Effector memory CD4-positive, alpha-beta T cell (primary cell): ENCODE results near the gene SLC30A4.

Experiments used
- DNase-seq, 3 donors: peaks; one replicate each; pipeline ENCODE4 v3.0.0-alpha.2; 2020
- H3K27ac ChIP-seq: 2 replicates; pipeline ENCODE4 v1.7.0; 2013; ENCODE audit warnings: mild to moderate bottlenecking, low read length, moderate library complexity; ENCODE audit not compliant: insufficient read depth, poor library complexity, severe bottlenecking
- H3K27me3 ChIP-seq: replicated peaks from 2 replicates; pipeline ENCODE4 v1.7.0; 2013; ENCODE audit warnings: mild to moderate bottlenecking, low read length; ENCODE audit not compliant: insufficient read depth, control insufficient read depth, poor library complexity, severe bottlenecking
- H3K36me3 ChIP-seq: 2 replicates; pipeline ENCODE4 v1.7.0; 2013; ENCODE audit warnings: mild to moderate bottlenecking, low read length, moderate library complexity; ENCODE audit not compliant: control insufficient read depth, insufficient read depth
- H3K4me1 ChIP-seq: 2 replicates; pipeline ENCODE4 v1.7.0; 2013; ENCODE audit warnings: low read length, mild to moderate bottlenecking; ENCODE audit not compliant: control insufficient read depth, insufficient read depth, poor library complexity, severe bottlenecking
- H3K4me3 ChIP-seq: 2 replicates; pipeline ENCODE4 v1.7.0; 2013; ENCODE audit warnings: low read length, low read depth, mild to moderate bottlenecking; ENCODE audit not compliant: insufficient read depth, poor library complexity, severe bottlenecking
- H3K9me3 ChIP-seq: 2 replicates; pipeline ENCODE4 v1.7.0; 2013; ENCODE audit warnings: mild to moderate bottlenecking, low read length, moderate library complexity; ENCODE audit not compliant: control insufficient read depth

Gene SLC30A4

DNA sequence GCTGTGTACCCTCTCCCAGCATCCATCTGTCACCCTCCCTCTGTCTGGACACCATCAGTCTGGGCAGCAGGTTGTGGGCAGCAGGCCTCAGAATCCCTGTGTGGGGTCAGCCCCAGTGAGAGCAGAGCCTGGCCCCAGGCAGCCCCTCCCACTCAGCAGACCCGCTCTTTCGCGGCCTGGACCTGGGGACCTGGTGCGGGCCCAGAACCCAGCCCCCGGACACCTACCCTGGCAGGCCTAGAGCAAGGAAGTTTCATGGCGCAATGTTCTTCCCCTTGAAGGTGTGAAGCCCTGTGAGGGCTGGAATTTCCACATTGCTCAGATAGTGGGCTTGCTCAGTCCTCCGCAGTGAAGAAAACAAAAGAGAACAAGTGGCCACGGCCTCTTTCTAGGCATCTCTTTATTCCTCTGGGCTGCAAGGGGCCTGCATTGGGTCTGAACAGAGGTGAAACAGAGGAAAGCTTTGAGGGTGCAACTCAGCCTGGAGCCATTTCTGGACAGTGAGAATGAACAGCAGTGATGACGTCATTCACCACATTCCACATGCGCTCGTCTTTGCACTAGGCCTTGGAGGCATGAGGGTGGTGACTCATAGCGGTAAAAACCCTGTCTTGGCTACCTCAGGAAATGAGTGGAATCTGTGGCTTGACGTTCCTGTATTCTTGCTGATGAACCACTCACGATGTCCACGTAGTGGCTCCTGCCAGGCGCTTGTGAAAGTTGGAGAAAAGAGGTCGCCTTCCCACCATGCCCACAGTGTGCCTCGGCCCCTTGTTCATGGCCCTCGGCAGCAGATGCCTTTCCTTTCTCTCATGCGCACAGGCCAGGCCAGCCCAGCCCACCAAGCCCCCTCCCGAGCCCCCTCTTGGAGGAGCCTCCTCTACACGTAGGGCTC is 66.1 kb downstream of the SLC30A4 start:
- peaks cover 37% of the 10 kb centered on the region for H3K4me1 ChIP-seq
- peak overlapping the region; percentile 75 for H3K27ac ChIP-seq
- no peak overlapping the region for H3K4me3 ChIP-seq
- H3K9me3 ChIP-seq: no peaks in the 10 kb centered on the region
- DNase-seq: peak; percentile 73 to 77 (median 76)
- H3K36me3 ChIP-seq: no peaks in the 10 kb centered on the region
- no peaks in the 10 kb centered on the region for H3K27me3 ChIP-seq

DNA sequence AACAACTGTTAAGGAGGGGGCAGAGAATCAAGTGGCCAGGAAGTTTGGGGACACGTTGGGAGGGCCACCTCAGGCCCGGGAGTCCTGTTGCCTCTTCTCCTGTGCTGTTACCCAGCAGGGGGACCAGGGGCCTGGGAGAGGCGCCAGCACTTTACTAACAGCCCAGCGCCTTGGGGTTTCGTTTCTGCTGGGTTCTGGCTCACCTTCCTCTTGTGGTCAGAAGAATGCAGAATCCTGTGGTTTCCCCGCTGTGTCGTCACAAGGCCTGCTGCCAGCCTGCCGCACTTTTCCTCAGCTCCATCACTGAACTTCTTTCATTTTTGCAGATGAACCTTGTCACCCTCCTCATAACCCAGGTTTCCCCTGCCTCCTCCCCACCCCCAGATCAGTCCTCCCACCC is 67.7 kb downstream of the SLC30A4 start:
- Histone ChIP-seq H3K4me3 (no peak overlapping the region), H3K36me3 (no peaks in the 10 kb centered on the region), H3K4me1 (peaks cover 37% of the 10 kb centered on the region), H3K27ac (peak overlapping the region; percentile 64), H3K9me3 (no peaks in the 10 kb centered on the region), H3K27me3 (no peaks in the 10 kb centered on the region)
- DNase-seq: peak; percentile 70 to 72 (median 71)

DNA sequence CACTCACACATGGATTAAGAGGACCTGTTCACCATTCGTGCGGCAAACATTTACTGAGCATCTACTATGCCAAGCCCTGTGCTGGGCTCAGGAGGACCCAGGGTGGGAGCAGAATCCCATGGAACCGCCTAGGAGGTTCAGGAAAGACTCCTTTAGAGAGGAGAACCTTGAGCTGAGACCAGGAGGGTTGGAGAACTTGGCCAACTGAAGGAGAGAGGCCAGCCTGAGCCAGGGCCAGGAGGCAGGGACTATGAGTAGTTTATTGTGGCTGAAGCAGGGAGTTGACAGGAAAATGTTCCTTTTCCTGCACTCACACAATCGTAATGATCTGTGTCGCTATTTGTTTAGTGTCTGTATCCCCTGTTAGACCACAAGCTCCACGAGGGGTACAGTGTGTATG is 71.3 kb downstream of the SLC30A4 start:
- Histone ChIP-seq H3K9me3 (no peaks in the 10 kb centered on the region), H3K27me3 (no peaks in the 10 kb centered on the region), H3K4me1 (peaks cover 21% of the 10 kb centered on the region), H3K27ac (no peak overlapping the region), H3K36me3 (no peaks in the 10 kb centered on the region), H3K4me3 (no peak overlapping the region)
- no peak for DNase-seq

DNA sequence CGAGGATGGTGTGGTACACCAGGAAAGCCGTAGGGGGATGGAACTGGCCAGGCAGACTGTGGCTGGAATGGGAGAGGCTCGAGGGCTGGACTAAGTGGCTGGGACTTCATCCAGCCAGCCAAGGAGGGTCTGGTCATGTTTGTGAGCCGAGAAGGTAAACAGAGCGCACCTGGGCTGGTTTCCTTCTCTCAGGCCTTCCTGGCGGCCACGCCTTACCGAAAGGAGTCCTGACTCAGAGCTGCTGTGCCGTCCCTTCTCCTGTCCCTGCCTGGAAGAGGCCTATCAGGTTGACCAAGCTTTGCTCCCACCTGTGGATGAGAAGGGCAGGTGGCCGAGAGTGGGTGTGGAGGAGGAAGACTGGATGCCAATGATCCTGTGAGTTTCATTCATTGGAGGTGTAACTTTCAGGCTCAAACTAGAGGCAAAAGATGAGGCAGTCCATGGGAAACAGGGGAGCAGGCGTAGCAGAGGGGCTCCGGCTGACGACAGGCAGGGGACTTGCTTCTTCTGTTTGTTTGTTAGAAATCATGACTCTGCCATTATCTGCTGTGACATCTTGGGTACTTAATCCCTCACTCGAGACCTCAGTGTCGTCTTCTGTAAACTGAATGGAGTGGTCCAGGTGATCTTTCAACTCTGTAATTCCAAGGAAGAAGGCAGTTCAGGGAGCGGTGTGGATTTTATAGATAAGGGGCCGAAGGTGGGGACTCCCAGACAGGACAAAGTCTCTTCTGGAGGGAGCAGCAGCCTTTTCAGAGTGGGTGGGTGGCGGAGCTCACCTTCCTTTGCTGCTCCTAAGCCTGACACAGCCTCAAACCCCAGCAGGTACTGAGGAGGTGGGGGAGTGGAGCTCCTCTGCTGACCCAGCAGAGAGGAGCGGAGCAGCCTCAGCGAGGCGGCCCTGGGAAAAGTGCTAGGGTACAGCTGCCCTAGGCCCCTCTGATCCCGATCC is 72.4 kb downstream of the SLC30A4 start:
- Histone ChIP-seq H3K9me3 (no peaks in the 10 kb centered on the region), H3K27ac (no peak overlapping the region), H3K4me3 (no peak overlapping the region), H3K4me1 (peaks cover 12% of the 10 kb centered on the region), H3K36me3 (no peaks in the 10 kb centered on the region), H3K27me3 (no peaks in the 10 kb centered on the region)
- DNase-seq: no peak

DNA sequence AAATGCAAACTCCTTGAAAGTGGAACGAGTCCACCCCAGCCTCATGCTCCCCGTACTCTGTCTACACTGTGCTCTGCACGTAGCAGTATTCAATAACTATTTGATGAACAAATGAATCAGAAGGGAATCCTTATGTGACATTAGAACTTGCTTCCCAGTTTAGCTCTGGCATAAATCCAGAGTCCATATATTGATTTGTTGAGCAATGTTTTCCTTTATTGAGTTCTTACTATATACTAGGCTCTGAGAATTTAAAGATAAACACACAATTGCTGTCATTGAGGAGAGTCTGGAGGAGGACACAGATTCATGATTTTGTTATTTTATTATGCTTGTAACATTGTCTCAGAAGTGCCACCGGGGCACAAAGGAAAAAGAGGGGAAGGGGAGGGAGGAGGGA is 73.2 kb downstream of the SLC30A4 start:
- H3K4me1 ChIP-seq: peaks cover 4% of the 10 kb centered on the region
- H3K27me3 ChIP-seq: no peaks in the 10 kb centered on the region
- H3K36me3 ChIP-seq: no peaks in the 10 kb centered on the region
- no peaks in the 10 kb centered on the region for H3K9me3 ChIP-seq
- DNase-seq: no peak
- H3K4me3 ChIP-seq: no peak overlapping the region
- no peak overlapping the region for H3K27ac ChIP-seq

DNA sequence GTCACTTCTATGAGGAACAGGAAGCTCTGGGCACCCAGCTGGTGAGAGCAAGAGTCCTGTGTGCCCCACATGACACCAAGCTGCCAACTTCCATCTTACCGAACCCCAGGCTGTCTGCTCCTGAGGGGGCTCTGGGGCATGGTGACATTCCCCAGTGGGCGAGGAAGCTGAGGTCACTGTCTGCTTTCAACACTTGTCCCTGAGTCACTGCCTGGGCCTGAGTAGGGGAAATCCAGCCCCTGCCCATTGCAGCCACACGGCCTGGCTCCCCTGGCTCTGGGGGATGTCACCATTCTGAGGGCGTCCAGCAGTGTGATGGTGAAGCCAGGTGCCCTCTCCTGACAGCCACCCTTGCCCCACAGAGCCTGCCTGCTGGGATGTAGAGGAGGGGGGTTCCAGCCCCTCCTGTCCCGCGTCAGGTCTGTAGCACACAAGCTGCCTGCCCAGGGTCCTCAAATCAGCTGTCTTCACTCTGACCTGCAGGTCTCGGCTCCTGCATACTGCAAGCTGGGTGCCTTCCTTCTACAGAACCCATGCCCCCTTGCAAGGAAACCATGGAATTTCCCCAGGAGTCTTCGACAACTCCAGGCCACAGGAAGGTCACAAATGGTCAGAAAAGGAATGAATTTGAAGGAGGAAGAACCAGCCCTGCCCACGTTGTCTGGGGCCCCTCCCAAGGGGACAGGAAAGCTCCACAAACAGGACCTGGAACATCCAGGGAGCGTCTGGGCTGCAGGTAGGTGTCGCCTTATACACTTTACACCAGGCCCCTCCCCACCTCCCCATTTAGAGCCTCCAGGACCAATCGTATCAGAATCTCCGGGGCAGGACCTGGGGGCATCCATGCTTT is 74.3 kb downstream of the SLC30A4 start:
- DNase-seq: no peak

DNA sequence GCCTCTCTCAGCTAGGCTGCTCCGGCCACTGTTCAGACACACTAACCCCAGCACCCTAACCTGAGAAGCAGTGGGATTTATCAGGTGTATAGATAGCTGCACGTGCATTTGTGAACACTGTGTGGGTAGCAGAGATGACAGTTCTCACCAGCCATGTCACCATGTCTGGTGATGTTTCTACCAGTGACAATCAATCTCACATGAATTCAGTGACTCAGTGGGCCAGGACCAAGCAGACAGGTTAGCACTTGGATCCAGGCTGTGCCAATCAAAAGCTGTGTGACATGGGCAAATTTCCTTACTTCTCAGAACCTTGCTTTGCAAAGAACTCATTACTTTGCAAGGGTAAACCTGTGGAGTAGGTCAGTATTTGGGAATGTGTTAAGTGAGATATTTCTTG is 78.9 kb downstream of the SLC30A4 start:
- H3K9me3 ChIP-seq: no peaks in the 10 kb centered on the region
- no peaks in the 10 kb centered on the region for H3K4me1 ChIP-seq
- no peaks in the 10 kb centered on the region for H3K36me3 ChIP-seq
- H3K27me3 ChIP-seq: no peaks in the 10 kb centered on the region
- H3K27ac ChIP-seq: no peak overlapping the region
- DNase-seq: no peak
- H3K4me3 ChIP-seq: no peak overlapping the region

More for the DNA sequence above, 74.3 kb downstream of the SLC30A4 start:
- Histone ChIP-seq H3K27me3 (no peaks in the 10 kb centered on the region), H3K4me1 (no peaks in the 10 kb centered on the region), H3K36me3 (no peaks in the 10 kb centered on the region), H3K9me3 (no peaks in the 10 kb centered on the region), H3K4me3 (no peak overlapping the region), H3K27ac (no peak overlapping the region)

DNA sequence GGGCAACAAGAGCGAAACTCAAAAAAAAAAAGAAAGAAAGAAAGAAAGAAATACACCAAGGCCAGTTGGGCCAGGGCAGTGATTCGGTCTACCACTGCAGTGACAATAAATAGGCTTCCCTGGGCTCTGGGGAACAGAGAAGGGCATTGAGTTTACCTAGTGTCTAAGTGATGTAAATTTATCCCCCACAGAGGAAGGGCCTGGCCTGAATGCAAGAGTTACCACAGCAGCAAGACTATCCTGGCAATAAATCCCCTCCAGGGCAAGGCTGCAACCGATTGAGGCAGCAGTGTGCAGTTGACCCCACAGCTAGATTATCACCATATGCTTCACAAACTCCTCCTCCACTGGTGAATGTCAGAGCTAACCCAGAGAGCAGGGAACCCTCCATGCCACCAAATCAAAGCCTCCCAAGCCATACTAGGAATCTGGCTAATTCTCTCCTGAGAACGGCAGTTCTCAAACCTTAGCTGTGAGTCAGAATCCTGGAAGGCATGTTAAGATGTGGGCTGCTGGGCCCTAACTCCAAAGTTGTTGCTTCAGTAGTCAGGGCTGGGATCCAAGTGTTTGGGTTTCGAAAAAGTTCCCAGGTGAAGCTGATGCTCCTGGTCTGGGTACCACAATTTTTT is 79.9 kb downstream of the SLC30A4 start:
- H3K4me3 ChIP-seq: no peak overlapping the region
- no peaks in the 10 kb centered on the region for H3K36me3 ChIP-seq
- no peaks in the 10 kb centered on the region for H3K27me3 ChIP-seq
- no peak for DNase-seq
- no peak overlapping the region for H3K27ac ChIP-seq
- no peaks in the 10 kb centered on the region for H3K4me1 ChIP-seq
- no peaks in the 10 kb centered on the region for H3K9me3 ChIP-seq

DNA sequence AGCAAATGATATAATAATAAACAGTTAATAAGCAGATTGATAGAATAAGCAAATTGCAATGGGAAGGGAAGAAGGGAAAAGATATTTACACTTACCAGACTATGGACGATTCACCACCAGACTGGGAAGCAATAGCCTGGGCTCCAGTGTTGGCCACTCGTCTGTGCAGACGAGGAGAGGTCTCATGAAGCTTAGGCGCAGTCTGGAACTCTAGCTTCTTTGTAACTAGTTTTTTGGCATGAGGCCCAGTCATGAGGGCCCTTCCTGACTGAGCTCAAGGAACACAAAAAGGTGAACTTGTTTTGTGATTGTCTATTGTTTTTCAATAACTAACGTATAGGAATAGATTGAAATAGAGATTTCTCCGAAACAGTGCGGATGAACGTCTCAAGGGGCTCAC is 80.9 kb downstream of the SLC30A4 start:
- no peaks in the 10 kb centered on the region for H3K4me1 ChIP-seq
- H3K27ac ChIP-seq: no peak overlapping the region
- H3K9me3 ChIP-seq: no peaks in the 10 kb centered on the region

More for the DNA sequence above, 80.9 kb downstream of the SLC30A4 start:
- H3K4me3 ChIP-seq: no peak overlapping the region
- no peak for DNase-seq
- H3K27me3 ChIP-seq: no peaks in the 10 kb centered on the region
- no peaks in the 10 kb centered on the region for H3K36me3 ChIP-seq
